Lower leg skin (tissue), 4 donors: ENCODE results near the gene HEATR5A. TPM values are rescaled to one million over a fixed set of nuclear protein-coding genes. Genes with fewer than 3 reads are reported as not detected.

ENCODE experiments used
- DNase-seq, 2 donors: peaks; one replicate each; pipeline ENCODE4 v3.0.0-alpha.2; 2019; ENCODE audit warnings: low spot score in 2 of 2
- H3K4me3 ChIP-seq: fragments of 200-600 bp; sonication (generic); 2 replicates; pipeline ENCODE4 v1.5.1; 2017; ENCODE audit warnings: mild to moderate bottlenecking, low read depth; ENCODE audit not compliant: poor library complexity, severe bottlenecking
- CTCF ChIP-seq, 3 donors: fragments of 450-650 bp; IDR thresholded peaks; one replicate each; pipeline ENCODE4 v1.5.1; 2016; ENCODE audit warnings: antibody characterized with exemption in 3 of 3, mild to moderate bottlenecking in 3 of 3, moderate library complexity in 2 of 3
- POLR2A ChIP-seq, 2 donors: fragments of 450-650 bp; IDR thresholded peaks; one replicate each; pipeline ENCODE4 v1.6.1; 2016 to 2017; ENCODE audit warnings: antibody characterized with exemption in 2 of 2, mild to moderate bottlenecking in 1 of 2, moderate library complexity in 1 of 2
- WGBS, 2 donors: methylation state at CpG; one replicate each; pipeline ENCODE4 v1.1.5; 2018; 5-methylcytosine and 5-hydroxymethylcytosine counted together
- intact Hi-C: fragments of 100-400 bp; cut with DNase I; formaldehyde crosslinking; loops from one replicate; pipeline ENCODE4 v1.15.0; 2023; ENCODE audit warnings: low total_unique reads
- total RNA-seq, 4 donors: library from RNA; depleted of rRNA; stranded (reverse); fragments of >200 nt; gene quantifications; one replicate each; pipeline ENCODE4 v1.1.0, GENCODE V29; 2016

Gene HEATR5A
- total RNA-seq, 4 donors from 2014 or later: 7.3 to 11.6 (median 9.8) TPM

GRCh38 chr14:31419967-31420318 is 407 bp downstream of the HEATR5A start:
- TF ChIP-seq POLR2A (IDR thresholded peaks at IDR 0.05): no peak
- TF ChIP-seq CTCF (IDR thresholded peaks at IDR 0.05): no peak
- WGBS, 2 donors: 0% methylated on average over 21 to 30 of the region's 33 CpGs
- intact Hi-C loops: no loop called here
- H3K4me3 ChIP-seq: peak overlapping the region; percentile 93
- peak in 1 of 2 donors; percentile 87 for DNase-seq

GRCh38 chr14:31419179-31419966 is 977 bp downstream of the HEATR5A start:
- peak overlapping the region; percentile 93 for H3K4me3 ChIP-seq
- intact Hi-C loops: no loop called here
- WGBS, 2 donors: 7 to 8% methylated on average over 9 of the region's 9 CpGs
- no peak for DNase-seq
- no peak for TF ChIP-seq POLR2A (IDR thresholded peaks at IDR 0.05)
- no peak for TF ChIP-seq CTCF (IDR thresholded peaks at IDR 0.05)

DNA sequence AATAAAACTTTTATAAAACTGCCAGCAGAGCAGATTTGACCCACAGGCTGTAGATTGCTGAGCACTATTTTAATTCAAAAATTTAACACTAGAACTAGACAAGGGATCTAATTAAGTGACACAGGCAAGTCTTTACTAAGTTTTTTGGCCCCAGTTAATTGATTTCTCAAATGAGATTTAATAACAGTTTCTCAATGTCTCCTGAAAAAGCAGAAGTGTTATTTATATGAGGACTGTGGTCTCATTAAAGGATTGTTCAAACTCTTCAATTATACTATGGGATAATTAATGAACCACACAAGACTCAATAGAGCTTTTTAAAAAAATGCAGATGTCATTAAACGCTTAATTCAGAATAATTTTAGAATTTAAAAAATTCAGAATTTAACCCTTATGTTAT is 1.9 kb downstream of the HEATR5A start:
- 33 to 37% methylated on average over 1 of the region's 1 CpG for WGBS, 2 donors
- intact Hi-C loops: no loop called here
- no peak for TF ChIP-seq POLR2A (IDR thresholded peaks at IDR 0.05)
- TF ChIP-seq CTCF (IDR thresholded peaks at IDR 0.05): no peak
- no peak overlapping the region for H3K4me3 ChIP-seq
- no peak for DNase-seq

- WGBS, 2 donors: 15 to 18% methylated on average over 1 of the region's 1 CpG
- DNase-seq: no peak
- no peak overlapping the region for H3K4me3 ChIP-seq
- intact Hi-C loops: no loop called here
- no peak for TF ChIP-seq CTCF (IDR thresholded peaks at IDR 0.05)
- TF ChIP-seq POLR2A (IDR thresholded peaks at IDR 0.05): no peak
Observed at GRCh38 chr14:31414190-31414833, 6.0 kb downstream of the HEATR5A start.

GRCh38 chr14:31411218-31411727 is 9.1 kb downstream of the HEATR5A start:
- intact Hi-C loops: no loop called here
- 16 to 20% methylated on average over 2 of the region's 2 CpGs for WGBS, 2 donors
- no peak for TF ChIP-seq CTCF (IDR thresholded peaks at IDR 0.05)
- TF ChIP-seq POLR2A (IDR thresholded peaks at IDR 0.05): no peak
- DNase-seq: no peak
- H3K4me3 ChIP-seq: no peak overlapping the region
